Stimulated activated CD4-positive, alpha-beta T cell treated with anti-CD3 and anti-CD28 coated beads, TNF-alpha, amount 100 ng/mL, for 48 hours (primary cell): Measurements from ENCODE around the gene COL12A1.

Experiments
- DNase-seq, 3 donors: peaks; one replicate each; pipeline ENCODE4 v3.0.0-alpha.2; 2020; ENCODE audit warnings: low read depth in 3 of 3

The COL12A1 gene

GRCh38 chr6:75143191-75143590 lies 62.7 kb downstream of the COL12A1 start:
- no peak for DNase-seq

- no peak for DNase-seq
Observed at GRCh38 chr6:75142721-75143120, 63.1 kb downstream of the COL12A1 start.

GRCh38 chr6:75135876-75136275 lies 70.0 kb downstream of the COL12A1 start:
- DNase-seq: no peak

- no peak for DNase-seq
Observed at GRCh38 chr6:75135450-75135849, 70.4 kb downstream of the COL12A1 start.

- DNase-seq: no peak
Observed at GRCh38 chr6:75130784-75131183, 75.1 kb downstream of the COL12A1 start.

- no peak for DNase-seq
Observed at GRCh38 chr6:75128878-75129570, 76.8 kb downstream of the COL12A1 start.

- DNase-seq: no peak
Observed at GRCh38 chr6:75126518-75126917, 79.3 kb downstream of the COL12A1 start.

- DNase-seq: no peak
Observed at GRCh38 chr6:75124983-75125382, 80.9 kb downstream of the COL12A1 start.

- no peak for DNase-seq
Observed at GRCh38 chr6:75124085-75124484, 81.8 kb downstream of the COL12A1 start.

- DNase-seq: no peak
Observed at GRCh38 chr6:75118925-75119515, 86.8 kb downstream of the COL12A1 start.

GRCh38 chr6:75117701-75118100 lies 88.2 kb downstream of the COL12A1 start:
- DNase-seq: no peak

- DNase-seq: no peak
Observed at GRCh38 chr6:75116946-75117345, 88.9 kb downstream of the COL12A1 start.

- DNase-seq: no peak
Observed at GRCh38 chr6:75115481-75115880, 90.4 kb downstream of the COL12A1 start.

- no peak for DNase-seq
Observed at GRCh38 chr6:75114806-75115205, 91.0 kb downstream of the COL12A1 start.

- DNase-seq: no peak
Observed at GRCh38 chr6:75114195-75114594, 91.7 kb downstream of the COL12A1 start.

- DNase-seq: no peak
Observed at GRCh38 chr6:75113446-75113845, 92.4 kb downstream of the COL12A1 start.

- DNase-seq: no peak
Observed at GRCh38 chr6:75109765-75110164, 96.1 kb downstream of the COL12A1 start.

GRCh38 chr6:75109022-75109421 lies 96.8 kb downstream of the COL12A1 start:
- no peak for DNase-seq

GRCh38 chr6:75108333-75108974 lies 97.4 kb downstream of the COL12A1 start:
- no peak for DNase-seq

GRCh38 chr6:75107913-75108312 lies 97.9 kb downstream of the COL12A1 start:
- no peak for DNase-seq

- DNase-seq: no peak
Observed at GRCh38 chr6:75106426-75106825, 99.4 kb downstream of the COL12A1 start.

GRCh38 chr6:75103431-75103830 lies 102.4 kb downstream of the COL12A1 start:
- no peak for DNase-seq

- DNase-seq: no peak
Observed at GRCh38 chr6:75102301-75102700, 103.6 kb downstream of the COL12A1 start.
